Activated CD4-positive, alpha-beta memory T cell treated with anti-CD3 and anti-CD28 coated beads for 36 hours (primary cell): Measurements from ENCODE around the gene UCKL1. TPM values are rescaled to one million over a fixed set of nuclear protein-coding genes. Genes with fewer than 3 reads are reported as not detected.
"Not testable (repeated sequence)": the region's sequence is repeated elsewhere in the genome, so short reads cannot be mapped to it uniquely, and the experiment has no call there.

Source experiments
- CTCF ChIA-PET: fragments of 350-600 bp; sonication (Branson Sonifier 250); formaldehyde crosslinking; loops from one replicate; lab custom pipeline; 2021; ENCODE audit warnings: antibody characterized with exemption, inconsistent platforms; lab: Charles Lee
- POLR2A ChIA-PET: fragments of 350-600 bp; sonication (Branson Sonifier 250); formaldehyde crosslinking; loops from one replicate; lab custom pipeline; 2021; ENCODE audit warnings: antibody characterized with exemption; lab: Charles Lee
- DNase-seq: peaks from one replicate; pipeline ENCODE4 v3.0.0-alpha.2; 2020
- H3K27ac Mint-ChIP-seq: one replicate; pipeline ENCODE4 v1.8.0; 2021; ENCODE audit warnings: mixed read lengths
- H3K27me3 Mint-ChIP-seq: one replicate; pipeline ENCODE4 v1.8.0; 2021; ENCODE audit warnings: mixed read lengths
- H3K36me3 Mint-ChIP-seq: one replicate; pipeline ENCODE4 v1.8.0; 2021; ENCODE audit warnings: mixed read lengths
- H3K4me1 Mint-ChIP-seq: one replicate; pipeline ENCODE4 v1.8.0; 2021; ENCODE audit warnings: low read depth, mixed read lengths
- H3K4me3 Mint-ChIP-seq: one replicate; pipeline ENCODE4 v1.8.0; 2021; ENCODE audit warnings: mild to moderate bottlenecking, mixed read lengths
- H3K9me3 Mint-ChIP-seq: one replicate; pipeline ENCODE4 v1.8.0; 2021; ENCODE audit warnings: mixed read lengths
- intact Hi-C: fragments of 100-400 bp; cut with micrococcal nuclease; formaldehyde crosslinking; loops from one replicate; pipeline ENCODE4 v1.15.1; 2023
- total RNA-seq, 2 experiments: library from RNA; stranded (reverse); gene quantifications; one replicate each; pipeline ENCODE4 v1.2.3, GENCODE V29; 2021

UCKL1 gene
- total RNA-seq, 2 experiments from 2014 or later, result 26.6 to 29.6 TPM

DNA sequence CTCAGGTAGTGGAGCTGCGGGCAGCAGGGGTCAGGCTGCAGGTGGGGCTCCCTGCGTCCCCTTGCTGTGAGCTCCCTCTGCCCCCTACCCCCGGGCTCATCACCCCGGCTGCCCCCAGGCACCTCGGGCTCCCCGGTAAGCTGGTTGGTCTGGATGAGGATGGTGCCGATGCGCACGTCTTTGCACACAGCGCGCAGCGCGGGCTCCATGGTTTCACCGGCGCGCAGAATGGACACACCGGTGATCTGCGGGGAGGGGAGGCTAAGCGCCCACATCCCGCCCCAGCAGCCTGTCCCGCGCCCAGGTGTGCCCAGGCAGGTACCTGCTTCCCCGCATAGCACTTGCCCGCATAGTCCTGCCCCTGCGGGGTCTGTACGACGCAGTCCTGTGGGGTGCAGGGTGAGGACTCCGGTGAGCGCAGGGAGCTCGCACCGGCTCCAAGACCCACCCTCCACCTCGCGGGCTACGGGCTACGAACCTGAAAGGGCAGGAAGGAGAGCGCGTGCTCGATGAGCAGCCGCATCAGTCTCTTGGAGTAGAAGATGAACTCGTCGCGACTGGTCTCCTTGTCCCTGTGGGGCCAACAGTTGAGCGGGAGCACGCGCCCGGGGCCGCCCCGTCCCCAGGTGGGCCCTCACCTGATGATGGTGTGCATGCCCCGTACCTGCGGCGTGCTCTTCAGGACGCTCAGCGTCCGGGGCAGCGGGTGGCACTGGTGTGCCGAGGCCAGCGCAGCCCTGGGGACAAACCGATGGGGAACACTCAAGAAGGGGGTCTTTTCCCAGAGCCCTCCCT is 15.5 kb downstream of the UCKL1 start:
- no peak overlapping the region for H3K4me3 Mint-ChIP-seq
- peaks cover 11% of the 10 kb centered on the region for H3K36me3 Mint-ChIP-seq
- intact Hi-C loops, result no loop called here
- H3K9me3 Mint-ChIP-seq, result no peaks in the 10 kb centered on the region
- no peaks in the 10 kb centered on the region for H3K27me3 Mint-ChIP-seq
- ChIA-PET POLR2A (no interaction called here), CTCF (interaction anchor here (0.9 kb wide), 1 partner anchor 33 kb away, joined by 4 read pairs; no protein-coding TSS in a partner anchor)
- DNase-seq, result no peak
- no peak overlapping the region for H3K27ac Mint-ChIP-seq
- H3K4me1 Mint-ChIP-seq, result peaks cover 5% of the 10 kb centered on the region

DNA sequence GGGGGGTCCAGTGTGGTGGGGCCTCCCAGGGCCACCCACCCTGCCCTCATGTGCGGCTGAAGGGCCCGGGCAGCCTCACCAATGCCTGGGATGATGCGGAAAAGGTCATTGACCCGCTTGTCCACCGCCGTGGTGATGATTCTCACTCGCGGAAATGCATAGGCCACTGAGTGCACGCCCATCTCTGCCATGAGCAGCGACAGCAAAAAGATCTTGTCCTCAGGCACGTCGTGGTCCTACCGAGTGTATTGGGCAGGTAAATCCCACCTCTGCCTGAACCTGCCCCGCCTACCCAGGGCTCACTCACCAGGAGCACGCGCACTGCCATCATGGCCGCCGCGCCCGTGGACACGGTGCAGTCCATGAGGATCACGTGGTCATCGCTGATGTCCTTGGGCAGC is 16.1 kb downstream of the UCKL1 start:
- H3K27me3 Mint-ChIP-seq, result no peaks in the 10 kb centered on the region
- H3K4me3 Mint-ChIP-seq, result no peak overlapping the region
- ChIA-PET CTCF (no interaction called here), POLR2A (no interaction called here)
- DNase-seq, result no peak
- H3K27ac Mint-ChIP-seq, result no peak overlapping the region
- intact Hi-C loops, result no loop called here
- H3K36me3 Mint-ChIP-seq, result peaks cover 12% of the 10 kb centered on the region
- peaks cover 5% of the 10 kb centered on the region for H3K4me1 Mint-ChIP-seq
- no peaks in the 10 kb centered on the region for H3K9me3 Mint-ChIP-seq

DNA sequence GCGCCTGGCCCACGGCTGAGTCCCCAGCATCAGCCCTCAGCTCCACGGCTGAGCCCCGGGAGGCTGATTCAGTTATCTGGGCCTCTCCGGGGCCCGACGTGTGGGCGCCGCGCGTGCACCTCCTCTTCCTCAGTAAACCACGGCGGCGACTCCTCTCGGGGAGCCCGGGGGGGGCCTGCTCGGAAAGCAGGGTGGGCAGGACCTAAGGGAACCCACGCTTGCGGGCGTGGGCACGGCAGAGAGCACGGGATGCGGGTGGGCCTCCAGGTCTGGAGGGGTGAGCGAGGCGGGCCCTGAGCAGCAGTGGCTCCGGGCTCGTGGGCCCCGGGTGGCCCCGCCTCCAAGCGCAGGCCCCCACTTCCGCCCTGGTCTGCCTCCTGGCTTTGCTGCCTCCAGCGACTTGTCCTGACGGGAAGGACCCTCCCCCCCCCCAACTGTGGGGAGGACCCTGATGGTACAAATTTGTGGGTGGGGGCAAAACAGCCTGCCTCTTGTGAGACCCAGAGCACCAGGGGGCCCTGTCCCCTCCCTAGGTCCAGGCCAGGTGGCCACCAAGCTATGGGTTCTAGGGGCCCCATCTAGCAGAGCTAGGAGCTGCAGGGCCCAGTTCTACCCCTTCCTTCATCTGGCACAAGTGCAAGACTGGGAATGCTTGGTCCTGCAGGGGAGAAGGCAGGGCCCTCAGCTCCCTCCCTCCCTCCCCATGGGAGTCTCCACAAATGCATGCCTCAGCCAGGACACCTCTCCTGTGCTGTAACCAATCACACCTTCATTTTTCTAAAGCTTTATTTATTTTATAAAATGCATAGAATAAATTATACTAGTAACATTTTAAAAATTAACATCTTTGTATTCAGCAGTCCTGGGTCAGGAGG is 16.9 kb downstream of the UCKL1 start:
- Mint-ChIP-seq H3K4me1 (peaks cover 5% of the 10 kb centered on the region), H3K27ac (no peak overlapping the region), H3K36me3 (peaks cover 12% of the 10 kb centered on the region), H3K9me3 (no peaks in the 10 kb centered on the region), H3K4me3 (no peak overlapping the region), H3K27me3 (no peaks in the 10 kb centered on the region)
- intact Hi-C loops, result no loop called here
- DNase-seq, result no peak
- ChIA-PET CTCF (no interaction called here), POLR2A (no interaction called here)

DNA sequence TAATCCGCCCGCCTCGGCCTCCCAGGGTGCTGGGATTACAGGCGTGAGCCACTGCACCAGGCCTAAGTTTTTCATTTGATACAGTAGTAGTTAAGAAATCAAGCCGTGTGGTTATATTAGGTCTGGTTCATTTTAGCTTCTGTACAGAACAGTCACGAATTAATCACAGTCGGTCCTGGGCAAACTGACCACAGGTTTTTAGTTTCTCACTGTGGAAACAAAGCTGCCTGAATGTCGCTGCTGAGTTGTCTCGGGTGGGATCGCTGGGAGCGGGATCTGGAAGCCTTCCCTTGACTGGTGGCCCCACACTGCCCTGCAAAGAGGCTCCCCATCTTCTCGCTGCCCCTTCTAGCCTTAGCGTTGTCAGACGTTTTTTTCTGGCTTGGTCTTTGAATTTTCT is 18.6 kb downstream of the UCKL1 start:
- DNase-seq, result no peak
- ChIA-PET CTCF (no interaction called here), POLR2A (no interaction called here)
- Mint-ChIP-seq H3K27ac (no peak overlapping the region), H3K36me3 (peaks cover 12% of the 10 kb centered on the region), H3K4me1 (peaks cover 5% of the 10 kb centered on the region), H3K4me3 (no peak overlapping the region), H3K27me3 (no peaks in the 10 kb centered on the region), H3K9me3 (no peaks in the 10 kb centered on the region)
- intact Hi-C loops, result no loop called here

DNA sequence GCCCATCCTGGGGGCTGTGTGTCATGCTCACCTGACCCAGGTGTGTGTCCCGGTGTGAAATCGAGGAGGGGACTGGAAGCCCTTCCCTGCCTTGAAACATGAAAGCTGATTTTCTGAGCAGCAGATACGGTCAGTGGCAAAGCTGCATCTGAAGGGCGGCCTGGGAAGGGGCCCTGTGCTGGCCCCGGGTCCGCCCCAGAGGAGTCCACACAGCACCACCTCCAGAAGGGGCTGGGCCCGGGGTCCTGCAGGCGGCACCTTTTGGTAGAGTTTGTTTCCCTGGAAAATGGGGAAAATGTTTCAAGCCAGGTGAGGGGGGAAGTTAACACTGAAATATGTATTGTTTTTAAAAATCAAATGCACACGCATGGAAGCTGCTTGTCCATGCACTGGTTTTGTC is 20.8 kb downstream of the UCKL1 start:
- Mint-ChIP-seq H3K36me3 (peaks cover 20% of the 10 kb centered on the region), H3K27me3 (no peaks in the 10 kb centered on the region), H3K27ac (no peak overlapping the region), H3K4me1 (no peaks in the 10 kb centered on the region), H3K4me3 (no peak overlapping the region), H3K9me3 (no peaks in the 10 kb centered on the region)
- intact Hi-C loops, result no loop called here
- no peak for DNase-seq
- ChIA-PET POLR2A (no interaction called here), CTCF (interaction anchor here (1.0 kb wide), 1 partner anchor 62 kb away, joined by 3 read pairs; no protein-coding TSS in a partner anchor)

DNA sequence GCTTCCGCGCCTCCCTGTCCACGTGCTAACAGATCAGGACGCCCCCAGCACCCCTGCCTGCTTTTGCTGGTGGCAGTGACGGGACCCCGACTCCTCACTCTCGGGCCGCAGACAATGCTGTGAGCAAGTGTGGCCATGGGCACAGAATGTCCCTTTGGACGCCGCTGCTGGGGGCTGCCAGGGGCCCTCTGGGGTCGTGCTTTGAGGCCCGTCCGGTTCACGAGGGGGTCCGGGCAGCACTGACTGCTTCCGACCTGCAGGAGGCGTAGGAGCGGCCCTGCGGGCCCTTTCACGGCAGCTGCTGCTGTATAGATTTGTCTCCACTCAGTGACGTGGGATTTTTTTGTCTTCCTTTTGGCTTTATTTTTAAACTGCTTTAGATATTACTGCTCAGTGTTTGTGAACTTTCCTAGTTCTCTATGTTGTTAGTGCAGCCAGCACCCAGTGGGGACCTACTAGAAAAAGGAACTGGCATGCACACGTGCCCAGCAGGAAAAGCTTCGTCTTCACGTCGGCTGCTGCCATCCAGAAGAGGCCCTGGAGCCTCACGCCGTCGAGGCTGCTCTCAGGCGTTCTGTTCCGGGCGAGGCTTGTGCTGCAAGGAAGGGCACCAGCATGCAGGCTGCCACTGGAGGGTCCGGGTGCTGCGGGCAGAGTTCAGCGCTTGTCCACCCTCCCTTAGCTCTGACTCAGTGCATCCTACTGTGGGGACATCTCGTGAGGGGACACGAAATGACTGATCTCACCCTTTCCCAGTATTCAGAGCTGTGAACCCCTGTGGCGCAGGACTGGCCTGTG is 21.7 kb downstream of the UCKL1 start:
- POLR2A ChIA-PET, result no interaction called here
- DNase-seq, result no peak
- CTCF ChIA-PET, result interaction anchor here (1.0 to 1.1 kb wide), 2 partner anchors 59 to 61 kb away, joined by 3 read pairs; no protein-coding TSS in a partner anchor
- Mint-ChIP-seq H3K36me3 (peaks cover 21% of the 10 kb centered on the region), H3K9me3 (no peaks in the 10 kb centered on the region), H3K27me3 (no peaks in the 10 kb centered on the region), H3K27ac (no peak overlapping the region), H3K4me1 (no peaks in the 10 kb centered on the region), H3K4me3 (no peak overlapping the region)
- intact Hi-C loops, result no loop called here

DNA sequence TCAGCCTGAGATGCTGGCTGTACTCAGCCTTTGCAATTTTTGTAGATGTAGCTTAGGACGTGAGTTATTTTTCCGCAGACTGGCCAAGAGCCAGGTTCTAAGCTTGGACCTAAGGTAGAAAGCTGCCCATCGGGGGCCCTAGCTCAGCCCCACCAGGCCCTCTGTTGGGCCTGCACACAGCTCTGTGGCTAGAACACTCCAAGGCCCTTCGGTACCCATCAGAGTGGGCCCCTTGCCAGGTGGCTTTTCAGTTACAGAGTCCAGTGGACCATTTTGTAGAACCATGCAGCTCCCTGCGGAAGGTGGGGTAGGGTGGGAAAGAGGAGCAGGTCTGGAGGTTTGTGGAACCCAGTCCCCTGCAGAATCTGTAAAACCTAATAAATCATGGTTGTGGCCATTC is 22.6 kb downstream of the UCKL1 start:
- ChIA-PET CTCF (interaction anchor here (0.6 to 1.2 kb wide), 2 partner anchors 38 to 40 kb away, joined by 3 read pairs; no protein-coding TSS in a partner anchor), POLR2A (no interaction called here)
- H3K4me1 Mint-ChIP-seq, result no peaks in the 10 kb centered on the region
- H3K9me3 Mint-ChIP-seq, result no peaks in the 10 kb centered on the region
- peaks cover 27% of the 10 kb centered on the region for H3K36me3 Mint-ChIP-seq
- H3K4me3 Mint-ChIP-seq, result no peak overlapping the region
- H3K27me3 Mint-ChIP-seq, result no peaks in the 10 kb centered on the region
- no peak overlapping the region for H3K27ac Mint-ChIP-seq
- intact Hi-C loops, result no loop called here
- no peak for DNase-seq

DNA sequence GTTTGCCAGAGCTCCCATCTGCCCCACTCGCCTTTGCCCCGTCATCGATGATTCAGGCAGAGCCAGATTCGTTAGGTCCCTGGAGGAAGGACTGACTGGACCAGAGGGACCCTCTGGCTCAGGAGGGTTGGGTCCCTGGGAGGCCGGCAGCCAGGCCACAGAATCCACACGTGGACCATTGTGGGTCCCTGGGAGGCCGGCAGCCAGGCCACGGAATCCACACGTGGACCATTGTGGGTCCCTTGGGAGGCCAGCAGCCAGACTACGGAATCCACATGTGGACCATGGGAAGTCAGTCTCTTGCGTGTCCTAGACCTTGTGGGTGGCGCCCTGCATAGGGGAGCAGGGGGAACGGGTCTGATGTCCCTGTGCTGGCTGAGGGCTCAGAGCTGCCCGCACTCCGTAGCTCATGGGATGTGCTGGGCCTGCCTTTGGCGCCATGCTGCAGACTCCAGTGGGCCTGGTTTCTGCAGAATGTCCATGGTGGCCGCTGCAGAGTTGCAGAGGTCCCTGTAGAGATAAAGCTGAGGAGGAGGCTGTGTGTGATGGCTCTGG is 23.5 kb downstream of the UCKL1 start:
- CTCF ChIA-PET, result interaction anchor here (1.2 kb wide), 1 partner anchor 41 kb away, joined by 3 read pairs; no protein-coding TSS in a partner anchor
- no peaks in the 10 kb centered on the region for H3K4me1 Mint-ChIP-seq
- H3K36me3 Mint-ChIP-seq, result peaks cover 33% of the 10 kb centered on the region
- POLR2A ChIA-PET, result no interaction called here
- intact Hi-C loops, result no loop called here
- H3K4me3 Mint-ChIP-seq, result no peak overlapping the region
- no peak overlapping the region for H3K27ac Mint-ChIP-seq
- no peaks in the 10 kb centered on the region for H3K27me3 Mint-ChIP-seq
- DNase-seq, result no peak
- H3K9me3 Mint-ChIP-seq, result no peaks in the 10 kb centered on the region

DNA sequence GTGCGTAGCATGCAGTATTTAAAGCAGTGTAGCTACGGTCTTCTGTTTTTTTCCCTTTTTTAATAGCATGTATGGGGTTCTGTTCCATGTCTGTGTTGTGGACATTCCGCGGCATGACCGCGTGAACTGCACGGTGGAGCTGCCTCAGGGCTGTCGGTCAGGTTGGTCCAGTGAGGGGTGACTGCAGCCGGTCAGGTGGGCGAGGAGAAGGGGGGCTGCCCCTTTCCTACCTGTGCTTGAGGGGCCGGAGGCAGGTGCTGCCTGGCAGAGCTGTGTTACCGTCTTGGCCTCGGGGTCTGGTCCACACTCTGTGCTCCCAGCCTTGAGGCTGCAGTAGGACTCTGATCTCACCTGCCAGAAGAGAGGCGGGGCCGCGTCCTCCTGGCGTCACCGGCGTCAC is 24.5 kb downstream of the UCKL1 start:
- intact Hi-C loops, result no loop called here
- peaks cover 33% of the 10 kb centered on the region for H3K36me3 Mint-ChIP-seq
- POLR2A ChIA-PET, result interaction anchor here (0.6 kb wide), 1 partner anchor 20 kb away, joined by 3 read pairs; no protein-coding TSS in a partner anchor
- H3K27me3 Mint-ChIP-seq, result no peaks in the 10 kb centered on the region
- DNase-seq, result no peak
- H3K4me1 Mint-ChIP-seq, result no peaks in the 10 kb centered on the region
- H3K27ac Mint-ChIP-seq, result no peak overlapping the region
- H3K4me3 Mint-ChIP-seq, result no peak overlapping the region
- H3K9me3 Mint-ChIP-seq, result no peaks in the 10 kb centered on the region
- CTCF ChIA-PET, result no interaction called here

DNA sequence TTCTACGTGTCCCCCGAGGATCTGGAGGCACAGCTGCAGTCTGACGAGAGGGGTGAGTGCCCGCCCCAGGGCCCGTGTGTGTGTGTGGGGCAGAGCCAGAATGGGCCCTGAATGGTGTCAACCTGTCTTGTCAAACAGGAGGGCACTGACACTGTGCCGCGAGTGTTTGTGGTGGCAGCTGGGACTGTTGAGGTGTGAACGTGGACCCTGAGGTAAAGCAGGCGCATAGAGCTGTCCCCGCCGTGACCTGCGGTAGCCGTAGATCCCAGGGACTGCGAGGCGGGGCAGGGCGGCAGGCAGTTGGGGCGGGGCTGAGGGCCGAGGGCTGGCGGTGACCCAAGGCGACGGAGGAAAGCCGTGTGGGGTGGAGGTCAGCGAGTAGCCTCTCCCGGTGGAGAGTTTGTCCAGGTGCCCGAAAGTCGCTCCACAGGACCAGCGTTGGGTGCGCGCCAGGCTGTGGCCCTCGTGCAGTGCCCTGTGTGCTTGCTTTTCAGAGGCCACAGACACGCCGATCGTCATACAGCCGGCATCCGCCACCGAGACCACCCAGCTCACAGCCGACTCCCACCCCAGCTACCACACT is 25.2 kb downstream of the UCKL1 start:
- no peak for DNase-seq
- no peaks in the 10 kb centered on the region for H3K27me3 Mint-ChIP-seq
- intact Hi-C loops, result no loop called here
- H3K27ac Mint-ChIP-seq, result no peak overlapping the region
- ChIA-PET POLR2A (interaction anchor here (0.6 kb wide), 1 partner anchor 20 kb away, joined by 3 read pairs; no protein-coding TSS in a partner anchor), CTCF (no interaction called here)
- H3K36me3 Mint-ChIP-seq, result peaks cover 37% of the 10 kb centered on the region
- H3K4me3 Mint-ChIP-seq, result no peak overlapping the region
- no peaks in the 10 kb centered on the region for H3K4me1 Mint-ChIP-seq
- H3K9me3 Mint-ChIP-seq, result no peaks in the 10 kb centered on the region

DNA sequence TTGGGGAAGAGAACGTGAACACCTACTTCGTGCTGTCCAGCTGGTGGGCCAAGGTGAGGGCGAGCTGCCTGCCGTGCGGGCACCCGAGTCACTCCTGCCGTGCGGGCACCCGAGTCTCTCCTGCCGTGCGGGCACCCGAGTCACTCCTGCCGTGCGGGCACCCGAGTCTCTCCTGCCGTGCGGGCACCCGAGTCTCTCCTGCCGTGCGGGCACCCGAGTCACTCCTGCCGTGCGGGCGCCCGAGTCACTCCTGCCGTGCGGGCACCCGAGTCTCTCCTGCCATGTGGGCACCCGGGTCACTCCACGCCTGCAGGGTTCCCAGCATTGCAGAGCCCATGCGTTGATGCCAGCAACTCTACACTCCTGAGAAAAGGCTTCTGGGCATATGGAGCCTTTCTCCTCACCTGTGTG is 26.7 kb downstream of the UCKL1 start:
- H3K27me3 Mint-ChIP-seq, H3K9me3 Mint-ChIP-seq, POLR2A ChIA-PET, H3K27ac Mint-ChIP-seq, H3K4me1 Mint-ChIP-seq, intact Hi-C loops, CTCF ChIA-PET, H3K4me3 Mint-ChIP-seq, DNase-seq: not testable (repeated sequence)
- peaks cover 32% of the 10 kb centered on the region for H3K36me3 Mint-ChIP-seq
